ENCODE measurements around the gene DNMBP.
"Not testable (repeated sequence)": the region's sequence is repeated elsewhere in the genome, so short reads cannot be mapped to it uniquely, and the experiment has no call there.

DNMBP gene

GRCh38 chr10:99945263-99945662 lies 64.5 kb downstream of the DNMBP start:
- no peak for DNase-seq (ENCODE audit: low read depth, low spot score)
- H3K36me3 ChIP-seq (ENCODE audit: insufficient read depth, insufficient read length, low read length): peaks cover 8% of the 10 kb centered on the region
- TF ChIP-seq YY1 (IDR thresholded peaks at IDR 0.05; ENCODE audit: insufficient read depth, insufficient read length): no peak
- H3K4me1 ChIP-seq (ENCODE audit: insufficient read depth, insufficient read length): no peaks in the 10 kb centered on the region
- no peaks in the 10 kb centered on the region for H3K27me3 ChIP-seq (ENCODE audit: insufficient read depth, insufficient read length)
- no peak overlapping the region for H3K4me3 ChIP-seq (ENCODE audit: insufficient read length, low read depth)
- peaks cover under 1% of the 10 kb centered on the region; the same call in 1 of the 2 replicates for H3K9me3 ChIP-seq (ENCODE audit: insufficient read depth, low read length)
- no peak overlapping the region for H3K9ac ChIP-seq (ENCODE audit: insufficient read length, low read depth)

GRCh38 chr10:99944860-99945259 lies 64.9 kb downstream of the DNMBP start:
- TF ChIP-seq ZNF274 (IDR thresholded peaks at IDR 0.05; ENCODE audit: low read depth, low read length) (no peak), SUZ12 (IDR thresholded peaks at IDR 0.05; ENCODE audit: extremely low read depth, insufficient read depth, insufficient read length) (no peak), YY1 (IDR thresholded peaks at IDR 0.05; ENCODE audit: insufficient read depth, insufficient read length) (no peak)
- H3K36me3 ChIP-seq (ENCODE audit: insufficient read depth, insufficient read length, low read length): peaks cover 8% of the 10 kb centered on the region
- no peak for DNase-seq (ENCODE audit: low read depth, low spot score)

GRCh38 chr10:99943908-99944307 lies 65.8 kb downstream of the DNMBP start:
- TF ChIP-seq SUZ12 (IDR thresholded peaks at IDR 0.05; ENCODE audit: extremely low read depth, insufficient read depth, insufficient read length) (no peak), YY1 (IDR thresholded peaks at IDR 0.05; ENCODE audit: insufficient read depth, insufficient read length) (no peak), ZNF274 (IDR thresholded peaks at IDR 0.05; ENCODE audit: low read depth, low read length) (no peak)
- DNase-seq (ENCODE audit: low read depth, low spot score): no peak
- Histone ChIP-seq H3K9me3 (ENCODE audit: insufficient read depth, low read length) (0 out of 2 replicates have a peak, but pooled peaks cover 7% of the 10 kb centered on the region), H3K9ac (ENCODE audit: insufficient read length, low read depth) (no peak overlapping the region), H3K27me3 (ENCODE audit: insufficient read depth, insufficient read length) (no peaks in the 10 kb centered on the region), H3K4me3 (ENCODE audit: insufficient read length, low read depth) (no peak overlapping the region), H3K4me1 (ENCODE audit: insufficient read depth, insufficient read length) (no peaks in the 10 kb centered on the region), H3K36me3 (ENCODE audit: insufficient read depth, insufficient read length, low read length) (peaks cover 8% of the 10 kb centered on the region)

More at GRCh38 chr10:99944860-99945259, 64.9 kb downstream of the DNMBP start:
- H3K9me3 ChIP-seq (ENCODE audit: insufficient read depth, low read length): peaks cover 4% of the 10 kb centered on the region; the same call in 1 of the 2 replicates
- no peaks in the 10 kb centered on the region for H3K4me1 ChIP-seq (ENCODE audit: insufficient read depth, insufficient read length)
- no peaks in the 10 kb centered on the region for H3K27me3 ChIP-seq (ENCODE audit: insufficient read depth, insufficient read length)
- H3K9ac ChIP-seq (ENCODE audit: insufficient read length, low read depth): no peak overlapping the region
- H3K4me3 ChIP-seq (ENCODE audit: insufficient read length, low read depth): no peak overlapping the region

- DNase-seq (ENCODE audit: low read depth, low spot score): no peak
- no peaks in the 10 kb centered on the region for H3K4me1 ChIP-seq (ENCODE audit: insufficient read depth, insufficient read length)
- H3K9me3 ChIP-seq (ENCODE audit: insufficient read depth, low read length): 0 out of 2 replicates have a peak, but pooled peaks cover 7% of the 10 kb centered on the region
- H3K9ac ChIP-seq (ENCODE audit: insufficient read length, low read depth): no peak overlapping the region
- no peaks in the 10 kb centered on the region for H3K27me3 ChIP-seq (ENCODE audit: insufficient read depth, insufficient read length)
- no peak overlapping the region for H3K4me3 ChIP-seq (ENCODE audit: insufficient read length, low read depth)
- no peak for TF ChIP-seq SUZ12 (IDR thresholded peaks at IDR 0.05; ENCODE audit: extremely low read depth, insufficient read depth, insufficient read length)
- no peak for TF ChIP-seq ZNF274 (IDR thresholded peaks at IDR 0.05; ENCODE audit: low read depth, low read length)
- TF ChIP-seq YY1 (IDR thresholded peaks at IDR 0.05; ENCODE audit: insufficient read depth, insufficient read length): no peak
- peaks cover 8% of the 10 kb centered on the region for H3K36me3 ChIP-seq (ENCODE audit: insufficient read depth, insufficient read length, low read length)
These were observed 67.6 kb downstream of the DNMBP start for GRCh38 chr10:99941942-99942820.

- Histone ChIP-seq H3K9me3 (ENCODE audit: insufficient read depth, low read length) (0 out of 2 replicates have a peak, but pooled peaks cover 7% of the 10 kb centered on the region), H3K9ac (ENCODE audit: insufficient read length, low read depth) (no peak overlapping the region), H3K4me1 (ENCODE audit: insufficient read depth, insufficient read length) (no peaks in the 10 kb centered on the region), H3K27me3 (ENCODE audit: insufficient read depth, insufficient read length) (no peaks in the 10 kb centered on the region), H3K36me3 (ENCODE audit: insufficient read depth, insufficient read length, low read length) (peaks cover 8% of the 10 kb centered on the region), H3K4me3 (ENCODE audit: insufficient read length, low read depth) (no peak overlapping the region)
- no peak for DNase-seq (ENCODE audit: low read depth, low spot score)
- TF ChIP-seq SUZ12 (IDR thresholded peaks at IDR 0.05; ENCODE audit: extremely low read depth, insufficient read depth, insufficient read length): no peak
- TF ChIP-seq ZNF274 (IDR thresholded peaks at IDR 0.05; ENCODE audit: low read depth, low read length): no peak
- no peak for TF ChIP-seq YY1 (IDR thresholded peaks at IDR 0.05; ENCODE audit: insufficient read depth, insufficient read length)
These were observed 71.2 kb downstream of the DNMBP start for GRCh38 chr10:99938563-99938962.

- Histone ChIP-seq H3K4me3 (ENCODE audit: insufficient read length, low read depth) (no peak overlapping the region), H3K36me3 (ENCODE audit: insufficient read depth, insufficient read length, low read length) (peaks cover 8% of the 10 kb centered on the region), H3K9me3 (ENCODE audit: insufficient read depth, low read length) (0 out of 2 replicates have a peak, but pooled peaks cover 7% of the 10 kb centered on the region), H3K4me1 (ENCODE audit: insufficient read depth, insufficient read length) (no peaks in the 10 kb centered on the region), H3K27me3 (ENCODE audit: insufficient read depth, insufficient read length) (no peaks in the 10 kb centered on the region), H3K9ac (ENCODE audit: insufficient read length, low read depth) (no peak overlapping the region)
- TF ChIP-seq YY1 (IDR thresholded peaks at IDR 0.05; ENCODE audit: insufficient read depth, insufficient read length) (no peak), SUZ12 (IDR thresholded peaks at IDR 0.05; ENCODE audit: extremely low read depth, insufficient read depth, insufficient read length) (no peak), ZNF274 (IDR thresholded peaks at IDR 0.05; ENCODE audit: low read depth, low read length) (no peak)
- DNase-seq (ENCODE audit: low read depth, low spot score): no peak
These were observed 72.1 kb downstream of the DNMBP start for GRCh38 chr10:99937630-99938029.

GRCh38 chr10:99932203-99932957 lies 77.4 kb downstream of the DNMBP start:
- not testable (repeated sequence) for H3K27me3 ChIP-seq (ENCODE audit: insufficient read depth, insufficient read length); DNase-seq (ENCODE audit: low read depth, low spot score); H3K4me3 ChIP-seq (ENCODE audit: insufficient read length, low read depth); H3K9me3 ChIP-seq (ENCODE audit: insufficient read depth, low read length); H3K36me3 ChIP-seq (ENCODE audit: insufficient read depth, insufficient read length, low read length); H3K4me1 ChIP-seq (ENCODE audit: insufficient read depth, insufficient read length); H3K9ac ChIP-seq (ENCODE audit: insufficient read length, low read depth)

Measured in NT2/D1 (cell line).